ENCODE results near the gene SLF2.

GRCh38 chr10:100999742-101000126 lies 87.0 kb downstream of the SLF2 start, which contains the start of gene LZTS2:
- TF ChIP-seq RARB (CRISPR knock-in tag; IDR thresholded peaks at IDR 0.05), result no peak
- no peak for TF ChIP-seq PATZ1 (CRISPR knock-in tag; IDR thresholded peaks at IDR 0.05; ENCODE audit: borderline replicate concordance)
- no peak for TF ChIP-seq ISL1 (CRISPR knock-in tag; IDR thresholded peaks at IDR 0.05)
- TF ChIP-seq TCF4 (CRISPR knock-in tag; IDR thresholded peaks at IDR 0.05; ENCODE audit: borderline replicate concordance), result no peak
- TF ChIP-seq BACH2 (CRISPR knock-in tag; IDR thresholded peaks at IDR 0.05; ENCODE audit: borderline replicate concordance), result no peak
- TF ChIP-seq ZFP3 (CRISPR knock-in tag; IDR thresholded peaks at IDR 0.05), result no peak
- no peak for TF ChIP-seq POU6F1 (CRISPR knock-in tag; IDR thresholded peaks at IDR 0.05; ENCODE audit: borderline replicate concordance, low read depth)
- TF ChIP-seq ZNF565 (CRISPR knock-in tag; conservative IDR thresholded peaks at IDR 0.05; ENCODE audit: low read depth), result no peak
- TF ChIP-seq ARNTL (CRISPR knock-in tag; IDR thresholded peaks at IDR 0.05; ENCODE audit: borderline replicate concordance, low read depth), result no peak
- no peak for TF ChIP-seq ZNF8 (CRISPR knock-in tag; IDR thresholded peaks at IDR 0.05)
- TF ChIP-seq CSRNP3 (CRISPR knock-in tag; IDR thresholded peaks at IDR 0.05), result no peak
- TF ChIP-seq CREB5 (CRISPR knock-in tag; IDR thresholded peaks at IDR 0.05; ENCODE audit: low read depth), result no peak
